NCI-H187 (cell line): Measurements from ENCODE around the gene ELAVL3.
"Not testable (repeated sequence)": the region's sequence is repeated elsewhere in the genome, so short reads cannot be mapped to it uniquely, and the experiment has no call there.

Experiments used
- DNase-seq, 2 experiments: peaks; one replicate each; lab custom pipeline; 2025; lab: John Stamatoyannopoulos, UW

The ELAVL3 gene

GRCh38 chr19:11486661-11487503 is 6.0 kb upstream of the ELAVL3 start:
- no peak for DNase-seq

- DNase-seq = no peak
Measured at GRCh38 chr19:11485245-11485837, 4.5 kb upstream of the ELAVL3 start.

- DNase-seq = no peak
Measured at GRCh38 chr19:11483366-11484111, 2.7 kb upstream of the ELAVL3 start.

- peak; percentile 35 to 56 for DNase-seq
Measured at GRCh38 chr19:11482384-11483050, 1.7 kb upstream of the ELAVL3 start.

- peak; percentile 14 to 22 for DNase-seq
Measured at GRCh38 chr19:11481534-11482383, 913 bp upstream of the ELAVL3 start.

- no peak for DNase-seq
Measured at GRCh38 chr19:11479898-11480714, 740 bp downstream of the ELAVL3 start.

GRCh38 chr19:11479090-11479897 is 1.6 kb downstream of the ELAVL3 start:
- DNase-seq = no peak

GRCh38 chr19:11478167-11479089 is 2.4 kb downstream of the ELAVL3 start:
- DNase-seq = no peak

GRCh38 chr19:11475861-11476260 is 5.0 kb downstream of the ELAVL3 start:
- DNase-seq = no peak

GRCh38 chr19:11475343-11475742 is 5.5 kb downstream of the ELAVL3 start:
- not testable (repeated sequence) for DNase-seq

GRCh38 chr19:11473725-11474124 is 7.1 kb downstream of the ELAVL3 start:
- DNase-seq = no peak

- DNase-seq = not testable (repeated sequence)
Measured at GRCh38 chr19:11468266-11468845, 12.5 kb downstream of the ELAVL3 start.

GRCh38 chr19:11465600-11465999 is 15.2 kb downstream of the ELAVL3 start:
- DNase-seq = no peak

GRCh38 chr19:11464333-11465265 is 16.2 kb downstream of the ELAVL3 start:
- no peak for DNase-seq

- no peak for DNase-seq
Measured at GRCh38 chr19:11463391-11463790, 17.5 kb downstream of the ELAVL3 start.

- DNase-seq = no peak
Measured at GRCh38 chr19:11461453-11461852, 19.4 kb downstream of the ELAVL3 start.

GRCh38 chr19:11460207-11460606 is 20.6 kb downstream of the ELAVL3 start:
- DNase-seq = no peak
